ENCODE results near the gene RNFT1. TPM values are rescaled to one million over a fixed set of nuclear protein-coding genes. Genes with fewer than 3 reads are reported as not detected.
"Not testable (repeated sequence)": the region's sequence is repeated elsewhere in the genome, so short reads cannot be mapped to it uniquely, and the experiment has no call there.

The RNFT1 gene
- total RNA-seq, 1 experiment from 2014 or later: 6.8 TPM

- H3K23ac ChIP-seq (ENCODE audit: insufficient read length, low read depth, low read length): no peak overlapping the region
- H2BK5ac ChIP-seq (ENCODE audit: insufficient read length, low read length): no peak overlapping the region
- H3K36me3 Mint-ChIP-seq (ENCODE audit: insufficient read depth in 1 of 3, low read depth in 3 of 3): no peaks in the 10 kb centered on the region
- H3K27ac ChIP-seq (ENCODE audit: insufficient read length, low read depth, low read length): no peak overlapping the region
- no peaks in the 10 kb centered on the region for H3K27me3 ChIP-seq (ENCODE audit: insufficient read depth, low read length)
- peaks cover 6 to 7% of the 10 kb centered on the region in 2 experiments; a peak in 1 of 4 replicates for H3K4me1 Mint-ChIP-seq
- H2BK20ac ChIP-seq (ENCODE audit: low read depth, low read length, poor library complexity, severe bottlenecking): no peak overlapping the region
- DNase-seq: no peak
- H2AK5ac ChIP-seq (ENCODE audit: insufficient read length, low read length): no peak overlapping the region
- H2BK120ac ChIP-seq (ENCODE audit: low read depth, low read length, poor library complexity, severe bottlenecking): no peak overlapping the region
- H3K27ac Mint-ChIP-seq: no peak overlapping the region
- no peak overlapping the region for H3K14ac ChIP-seq (ENCODE audit: insufficient read depth, low read length)
- no peaks in the 10 kb centered on the region for H3K27me3 Mint-ChIP-seq (ENCODE audit: low read depth)
- no peak overlapping the region for H3K56ac ChIP-seq (ENCODE audit: insufficient read length, low read depth, low read length)
- H4K91ac ChIP-seq (ENCODE audit: insufficient read length, low read depth, low read length): no peak overlapping the region
- H4K5ac ChIP-seq (ENCODE audit: insufficient read length, low read depth, low read length): no peak overlapping the region
- H2AFZ ChIP-seq (ENCODE audit: low read length): no peak overlapping the region
- no peak overlapping the region for H3K4me3 Mint-ChIP-seq
- H2BK15ac ChIP-seq (ENCODE audit: low read depth, low read length): no peak overlapping the region
- no peak overlapping the region for H3T11ph ChIP-seq (ENCODE audit: low read length)
- no CpG with 5 or more reads among the region's 1 CpG for WGBS (ENCODE audit: extremely low coverage, insufficient read length, low lambda C conversion rate)
- H4K20me1 ChIP-seq (ENCODE audit: control insufficient read depth, insufficient read depth, insufficient read length): no peaks in the 10 kb centered on the region
- no peaks in the 10 kb centered on the region for H3K23me2 ChIP-seq (ENCODE audit: insufficient read length, low read depth, low read length, poor library complexity, severe bottlenecking)
- H3K9ac ChIP-seq (ENCODE audit: extremely low read depth, insufficient read length, low read length): no peak overlapping the region
- no peaks in the 10 kb centered on the region for H3K79me1 ChIP-seq (ENCODE audit: insufficient read depth, low read depth, low read length, poor library complexity, severe bottlenecking)
- H3K4me2 ChIP-seq (ENCODE audit: insufficient read depth, insufficient read length, low read length): no peak overlapping the region
- H3K79me2 ChIP-seq (ENCODE audit: insufficient read depth, low read length): no peaks in the 10 kb centered on the region
- TF ChIP-seq CTCF (conservative IDR thresholded peaks at IDR 0.05): no peak
- no peaks in the 10 kb centered on the region for H3K9me3 ChIP-seq (ENCODE audit: control insufficient read depth, low read depth, low read length)
- no peaks in the 10 kb centered on the region for H3K4me1 ChIP-seq (ENCODE audit: insufficient read depth, low read length)
- no peak overlapping the region for H2BK12ac ChIP-seq (ENCODE audit: insufficient read length, low read depth, low read length)
- no peak overlapping the region for H4K8ac ChIP-seq (replicated peaks; ENCODE audit: insufficient read length, low read depth, low read length)
- H3K18ac ChIP-seq (ENCODE audit: insufficient read length, low read depth, low read length): no peak overlapping the region
- H3K9me3 Mint-ChIP-seq: no peaks in the 10 kb centered on the region
- H3K4ac ChIP-seq (ENCODE audit: low read depth, low read length): no peak overlapping the region
Observed at GRCh38 chr17:59972778-59973177, 8.2 kb upstream of the RNFT1 start.

GRCh38 chr17:59971771-59972170, 7.2 kb upstream of the RNFT1 start:
- not testable (repeated sequence) for H2BK20ac ChIP-seq (ENCODE audit: low read depth, low read length, poor library complexity, severe bottlenecking); H3K9ac ChIP-seq (ENCODE audit: extremely low read depth, insufficient read length, low read length); H3K14ac ChIP-seq (ENCODE audit: insufficient read depth, low read length); H2BK5ac ChIP-seq (ENCODE audit: insufficient read length, low read length); H3T11ph ChIP-seq (ENCODE audit: low read length); H2AFZ ChIP-seq (ENCODE audit: low read length); H3K36me3 Mint-ChIP-seq (ENCODE audit: insufficient read depth in 1 of 3, low read depth in 3 of 3); H3K9me3 Mint-ChIP-seq; H3K4me2 ChIP-seq (ENCODE audit: insufficient read depth, insufficient read length, low read length); H3K27ac ChIP-seq (ENCODE audit: insufficient read length, low read depth, low read length); H4K8ac ChIP-seq (replicated peaks; ENCODE audit: insufficient read length, low read depth, low read length); H3K27me3 Mint-ChIP-seq (ENCODE audit: low read depth); H3K27ac Mint-ChIP-seq; H4K91ac ChIP-seq (ENCODE audit: insufficient read length, low read depth, low read length); H3K9me3 ChIP-seq (ENCODE audit: control insufficient read depth, low read depth, low read length); H2BK120ac ChIP-seq (ENCODE audit: low read depth, low read length, poor library complexity, severe bottlenecking); H3K23ac ChIP-seq (ENCODE audit: insufficient read length, low read depth, low read length); H3K4ac ChIP-seq (ENCODE audit: low read depth, low read length); H3K79me1 ChIP-seq (ENCODE audit: insufficient read depth, low read depth, low read length, poor library complexity, severe bottlenecking); H2BK12ac ChIP-seq (ENCODE audit: insufficient read length, low read depth, low read length); H4K5ac ChIP-seq (ENCODE audit: insufficient read length, low read depth, low read length); H3K56ac ChIP-seq (ENCODE audit: insufficient read length, low read depth, low read length); H3K4me1 ChIP-seq (ENCODE audit: insufficient read depth, low read length); H2BK15ac ChIP-seq (ENCODE audit: low read depth, low read length); H2AK5ac ChIP-seq (ENCODE audit: insufficient read length, low read length); H3K18ac ChIP-seq (ENCODE audit: insufficient read length, low read depth, low read length); H4K20me1 ChIP-seq (ENCODE audit: control insufficient read depth, insufficient read depth, insufficient read length); H3K79me2 ChIP-seq (ENCODE audit: insufficient read depth, low read length); H3K4me1 Mint-ChIP-seq; DNase-seq; H3K27me3 ChIP-seq (ENCODE audit: insufficient read depth, low read length); H3K4me3 Mint-ChIP-seq; H3K23me2 ChIP-seq (ENCODE audit: insufficient read length, low read depth, low read length, poor library complexity, severe bottlenecking)
- no CpG with 5 or more reads among the region's 2 CpGs for WGBS (ENCODE audit: extremely low coverage, insufficient read length, low lambda C conversion rate)

Measured in H9 (cell line).